Islet of Langerhans (tissue), 1 donor: ENCODE measurements around the gene VIT.

ENCODE experiments used
- FAIRE-seq: peaks from one replicate; lab custom pipeline; 2011; peaks lifted over from hg19 to GRCh38; lab: Jason Lieb, UNC

The VIT gene, protein sequence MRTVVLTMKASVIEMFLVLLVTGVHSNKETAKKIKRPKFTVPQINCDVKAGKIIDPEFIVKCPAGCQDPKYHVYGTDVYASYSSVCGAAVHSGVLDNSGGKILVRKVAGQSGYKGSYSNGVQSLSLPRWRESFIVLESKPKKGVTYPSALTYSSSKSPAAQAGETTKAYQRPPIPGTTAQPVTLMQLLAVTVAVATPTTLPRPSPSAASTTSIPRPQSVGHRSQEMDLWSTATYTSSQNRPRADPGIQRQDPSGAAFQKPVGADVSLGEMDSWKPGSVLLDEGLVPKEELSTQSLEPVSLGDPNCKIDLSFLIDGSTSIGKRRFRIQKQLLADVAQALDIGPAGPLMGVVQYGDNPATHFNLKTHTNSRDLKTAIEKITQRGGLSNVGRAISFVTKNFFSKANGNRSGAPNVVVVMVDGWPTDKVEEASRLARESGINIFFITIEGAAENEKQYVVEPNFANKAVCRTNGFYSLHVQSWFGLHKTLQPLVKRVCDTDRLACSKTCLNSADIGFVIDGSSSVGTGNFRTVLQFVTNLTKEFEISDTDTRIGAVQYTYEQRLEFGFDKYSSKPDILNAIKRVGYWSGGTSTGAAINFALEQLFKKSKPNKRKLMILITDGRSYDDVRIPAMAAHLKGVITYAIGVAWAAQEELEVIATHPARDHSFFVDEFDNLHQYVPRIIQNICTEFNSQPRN

DNA sequence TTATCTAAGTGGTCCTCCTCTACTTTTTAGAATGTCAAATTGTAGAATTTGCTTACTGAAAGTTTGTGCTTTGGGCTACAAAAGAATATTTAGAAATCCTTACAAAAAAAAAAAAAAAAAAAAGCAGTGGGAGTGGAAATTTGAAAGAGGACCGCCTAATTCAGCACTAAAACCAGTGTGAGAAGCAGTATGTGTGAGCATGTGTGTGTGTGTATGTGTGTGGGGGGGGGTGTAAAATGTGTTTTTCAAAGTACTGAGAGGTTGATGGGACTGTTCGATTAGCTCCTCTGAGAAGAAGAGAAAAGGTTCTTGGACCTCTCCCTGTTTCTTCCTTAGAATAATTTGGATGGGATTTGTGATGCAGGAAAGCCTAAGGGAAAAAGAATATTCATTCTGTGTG lies at the start of gene VIT:
Gene VIT, plus strand, starts transcription at position 175 of the 400 bp plus-strand sequence. CDS start 19,664 bp downstream, outside the sequence.
- FAIRE-seq = no peak

DNA sequence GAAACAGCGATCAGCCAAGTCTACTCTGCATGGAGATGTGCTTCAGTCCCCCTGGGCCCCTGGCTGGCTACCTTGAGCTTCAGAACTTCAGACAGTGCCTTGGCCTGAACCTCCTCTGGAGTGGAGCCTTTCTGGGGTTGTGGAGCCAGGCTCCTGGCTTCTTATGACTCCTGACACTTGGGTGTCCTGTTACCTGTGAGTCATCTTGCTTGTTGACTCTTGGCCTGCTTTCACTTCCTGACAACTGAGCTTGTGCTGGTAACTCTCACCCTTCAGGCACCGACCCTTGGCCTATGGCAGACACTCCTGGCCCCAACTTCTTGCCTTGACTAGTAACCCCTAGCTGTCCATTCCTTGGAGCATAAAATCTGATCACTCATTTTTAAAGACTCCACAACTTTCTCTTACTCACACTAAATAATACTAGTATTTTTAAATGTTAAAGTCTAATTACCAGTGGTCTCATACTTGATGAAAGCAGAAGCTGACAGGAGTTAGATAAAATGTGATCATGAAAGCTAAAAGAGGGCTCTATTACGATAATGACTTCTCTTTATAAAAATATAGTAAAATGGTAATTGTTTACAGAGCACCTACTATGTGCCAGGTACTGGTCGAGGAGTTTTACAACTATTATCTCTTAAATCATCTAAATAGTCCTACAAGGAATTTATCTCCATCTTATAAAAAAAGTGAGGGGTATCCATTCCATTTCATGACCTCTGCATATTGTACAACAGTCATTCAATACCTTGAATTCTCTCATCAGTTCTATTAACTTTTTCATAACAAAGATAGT lies 46.3 kb upstream of the VIT start:
- FAIRE-seq = no peak

DNA sequence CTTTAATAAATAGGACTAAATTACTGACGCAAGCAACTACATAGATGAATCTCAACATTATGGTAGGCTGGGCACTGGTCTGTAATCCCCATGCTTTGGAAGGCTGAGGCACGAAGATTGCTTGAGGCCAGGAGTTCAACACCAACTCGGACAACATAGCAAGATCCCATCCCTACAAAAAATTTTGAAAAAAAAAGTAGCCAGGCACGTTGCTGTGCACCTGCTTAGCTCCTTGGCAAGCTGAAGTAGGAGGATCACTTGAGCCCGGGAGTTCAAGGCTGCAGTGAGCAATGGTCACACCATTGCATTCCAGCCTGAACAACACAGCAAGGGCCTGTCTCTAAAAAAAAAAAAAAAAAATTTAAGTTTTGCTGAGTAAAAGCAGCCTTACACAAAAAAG lies 43.4 kb upstream of the VIT start:
- no peak for FAIRE-seq

DNA sequence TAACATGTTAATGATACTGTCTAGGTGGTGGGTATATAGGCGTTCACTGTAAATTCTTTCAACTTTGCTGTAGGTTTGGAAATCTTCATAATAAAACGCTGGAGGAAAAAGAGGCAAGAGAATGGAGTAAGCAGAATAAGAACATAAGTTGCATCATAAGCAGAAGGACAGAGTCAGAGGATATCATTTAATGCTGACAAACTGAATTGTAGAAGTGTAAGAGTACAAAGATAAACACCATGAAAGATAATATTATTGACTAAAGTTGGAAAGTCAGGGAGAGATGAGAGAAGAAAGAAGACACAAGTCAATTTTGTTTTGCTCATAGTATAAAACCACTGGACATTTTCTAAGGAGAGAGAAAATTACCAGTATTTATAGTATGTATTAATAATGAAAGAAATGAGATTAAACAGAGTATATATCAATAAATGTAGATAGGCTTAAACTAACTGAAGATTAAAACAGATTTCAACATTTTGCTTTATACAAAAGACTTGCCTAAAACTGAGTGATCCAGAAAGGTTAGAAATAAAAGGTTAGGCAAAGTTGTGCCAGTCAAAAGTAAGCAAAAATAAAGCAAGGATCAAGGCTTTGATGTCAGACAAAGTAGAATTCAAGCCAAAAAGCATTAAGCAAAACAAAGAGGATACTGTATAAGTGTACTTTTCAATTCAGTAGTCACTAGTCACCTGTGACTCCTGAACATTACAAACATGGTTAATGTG lies 42.4 kb upstream of the VIT start:
- FAIRE-seq = no peak

DNA sequence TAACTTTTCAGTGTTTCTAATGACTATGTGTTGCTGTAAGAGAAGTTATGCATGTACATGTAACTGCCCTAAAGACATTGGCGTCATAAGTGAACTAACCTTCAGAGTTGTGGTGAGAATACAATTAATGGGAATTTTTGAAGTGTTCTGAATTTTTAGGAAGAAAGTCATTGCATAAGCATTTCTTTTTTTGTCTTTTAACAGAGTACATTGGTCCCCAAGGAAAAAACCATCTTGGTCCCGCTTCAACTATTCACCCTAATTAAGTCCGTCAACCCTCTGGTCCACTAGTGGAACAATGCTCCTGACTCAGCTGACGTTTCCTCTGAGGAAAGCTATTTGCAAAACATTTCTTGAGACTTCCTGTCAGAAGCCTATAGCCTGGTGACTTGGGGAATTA lies 41.1 kb upstream of the VIT start:
- FAIRE-seq = no peak

DNA sequence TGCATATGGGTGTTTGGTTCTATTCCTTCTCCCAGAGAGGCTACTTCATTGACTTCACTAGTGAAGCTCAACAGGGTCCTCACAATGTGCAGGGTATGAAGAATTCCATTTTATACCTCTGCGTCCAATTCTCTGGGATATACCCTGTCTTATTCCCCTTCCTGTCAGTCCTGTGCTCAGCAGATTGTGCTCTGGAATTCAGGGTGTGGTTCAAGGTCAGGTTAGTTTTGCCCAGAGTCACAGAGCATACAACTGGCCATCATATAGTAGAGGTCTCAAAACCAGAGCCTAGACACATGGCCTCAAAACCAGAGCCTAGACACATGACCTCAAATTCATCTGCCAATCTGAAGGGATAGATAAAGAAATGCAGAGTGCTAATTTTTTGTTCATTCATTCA lies 38.8 kb upstream of the VIT start:
- FAIRE-seq = no peak

DNA sequence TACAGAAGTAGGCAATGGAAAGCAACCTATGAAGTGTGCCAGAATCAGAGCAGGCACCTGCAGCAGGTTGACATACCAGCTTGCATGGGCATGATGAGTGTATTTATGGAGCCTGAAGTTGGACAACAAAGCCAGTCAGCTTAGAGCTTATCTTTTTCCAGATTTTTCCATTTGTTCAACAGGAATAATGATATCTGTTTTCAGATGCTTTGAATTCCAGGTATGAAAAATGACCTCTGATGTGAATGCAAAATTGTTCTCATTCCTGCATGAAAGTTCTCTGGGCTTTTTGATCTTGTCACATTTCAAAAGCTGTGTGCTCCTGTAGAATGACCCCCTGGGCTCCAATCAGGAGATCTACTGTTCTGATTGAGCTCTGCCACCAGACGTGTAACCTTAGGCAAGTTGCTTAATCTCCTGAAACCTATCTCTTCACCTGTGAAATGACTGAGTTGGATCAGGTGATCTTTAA lies 38.2 kb upstream of the VIT start:
- no peak for FAIRE-seq

DNA sequence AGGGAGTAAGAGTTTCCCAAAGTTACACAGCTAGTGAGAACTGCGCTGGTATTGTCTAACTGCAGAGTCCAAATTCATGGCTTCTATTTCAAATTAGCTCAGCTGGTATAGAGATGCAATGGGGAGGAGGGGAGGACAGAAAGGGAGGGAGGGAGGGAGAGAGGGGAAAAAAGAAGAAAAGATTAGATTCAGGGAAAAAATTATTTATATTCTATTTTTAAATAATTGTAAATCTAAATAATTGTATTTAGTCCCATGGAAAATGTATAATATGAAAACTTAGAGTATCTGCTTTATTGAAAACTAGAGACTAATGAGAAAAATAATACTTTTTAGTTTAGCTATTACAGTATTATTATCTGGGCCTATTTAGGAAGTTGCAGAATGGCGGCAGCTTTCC lies 37.3 kb upstream of the VIT start:
- no peak for FAIRE-seq

DNA sequence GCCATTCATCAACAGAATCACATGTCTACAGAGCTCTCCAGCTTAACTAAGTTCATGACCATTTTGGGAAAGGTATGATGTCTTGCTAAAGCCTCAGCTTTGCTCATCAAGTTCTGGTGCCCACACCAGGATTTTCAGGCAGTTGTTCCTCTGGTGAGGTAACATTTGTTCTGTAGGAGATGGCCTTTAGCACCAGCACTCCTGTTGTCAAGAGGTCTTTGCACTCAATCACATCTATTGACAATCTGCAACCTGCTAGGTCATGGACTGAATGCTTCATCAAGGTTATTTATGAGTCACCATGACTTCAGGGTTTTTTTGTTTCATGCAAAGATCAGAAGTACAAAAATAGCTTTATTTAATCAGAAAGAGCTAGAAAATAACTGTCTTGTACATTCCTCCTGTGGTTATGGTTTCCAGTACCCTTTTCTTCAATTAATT lies 36.6 kb upstream of the VIT start:
- no peak for FAIRE-seq

DNA sequence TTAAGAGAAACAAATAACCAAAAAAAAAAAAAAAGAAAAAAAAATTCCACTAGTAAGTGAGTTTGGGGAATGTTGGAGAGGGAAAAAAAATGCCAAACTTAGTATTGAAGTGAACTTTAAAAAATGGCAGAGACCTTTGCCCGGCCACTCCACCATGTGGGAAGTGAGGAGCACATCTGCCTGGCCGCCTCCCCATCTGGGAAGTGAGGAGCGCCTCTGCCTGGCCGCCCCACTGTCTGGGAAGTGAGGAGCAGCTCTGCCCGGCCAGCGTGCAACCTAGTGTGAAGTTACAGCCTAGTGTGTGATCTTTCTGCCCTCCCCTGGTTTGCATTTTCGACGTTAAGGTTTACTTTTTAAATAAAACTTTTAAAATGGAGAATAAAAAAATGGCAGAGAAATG lies 33.9 kb upstream of the VIT start:
- no peak for FAIRE-seq

DNA sequence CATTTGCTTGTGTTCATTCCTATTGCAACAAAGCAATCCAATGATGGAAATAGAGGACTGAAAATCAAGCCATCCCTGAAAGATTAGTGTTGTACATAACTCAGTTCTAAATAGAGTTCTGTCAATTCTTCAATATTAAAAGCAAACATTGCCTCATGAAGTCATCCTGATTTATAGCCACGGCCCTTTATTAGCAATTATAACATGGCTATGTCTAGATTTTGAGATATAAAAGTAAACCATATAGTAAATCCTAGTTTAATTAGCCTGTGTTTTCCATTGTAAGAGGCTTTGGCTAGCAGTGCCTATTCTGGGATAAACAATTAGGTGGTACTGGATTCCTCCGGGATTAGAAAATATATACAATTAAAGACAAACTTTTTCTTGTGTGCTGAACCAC lies 33.2 kb upstream of the VIT start:
- FAIRE-seq = no peak

DNA sequence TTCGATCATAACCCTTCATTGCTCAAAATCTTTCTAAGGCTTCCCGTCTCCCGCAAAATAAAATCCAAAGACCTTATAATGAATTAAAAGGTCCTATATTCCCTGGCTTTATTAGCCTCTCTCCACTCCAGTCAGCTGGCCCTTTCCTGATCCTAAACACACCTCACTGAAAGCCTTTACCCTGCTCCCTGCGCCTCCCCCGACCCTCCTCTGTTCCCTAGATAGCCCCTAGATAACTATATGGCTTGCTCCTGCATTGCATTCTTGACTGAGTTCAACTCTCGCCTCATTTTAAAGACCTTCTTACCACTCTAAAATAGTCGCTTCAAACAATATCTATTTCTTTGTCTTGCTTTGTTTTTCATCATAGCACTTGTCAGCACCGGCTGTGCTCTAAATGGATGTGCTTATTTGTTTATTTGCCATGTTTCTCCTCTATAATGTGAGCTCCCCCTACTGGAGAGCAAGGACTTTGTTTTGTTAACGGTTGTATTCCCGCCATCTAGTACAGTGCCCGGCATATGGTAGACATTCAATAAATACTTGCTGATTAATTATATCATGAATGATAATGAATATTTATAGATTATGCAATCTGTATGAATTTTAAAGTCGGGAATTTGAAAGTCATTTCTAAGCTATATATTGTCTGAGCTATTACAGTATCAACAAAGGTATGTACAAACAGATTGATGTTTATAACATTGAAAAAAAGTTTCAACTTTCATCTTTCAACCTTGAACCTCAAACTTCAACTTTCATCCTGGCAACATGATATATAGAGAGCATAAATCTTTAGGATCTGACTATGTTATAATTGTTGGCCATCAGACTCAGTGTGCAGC lies 32.4 kb upstream of the VIT start:
- peak; percentile 91 for FAIRE-seq

DNA sequence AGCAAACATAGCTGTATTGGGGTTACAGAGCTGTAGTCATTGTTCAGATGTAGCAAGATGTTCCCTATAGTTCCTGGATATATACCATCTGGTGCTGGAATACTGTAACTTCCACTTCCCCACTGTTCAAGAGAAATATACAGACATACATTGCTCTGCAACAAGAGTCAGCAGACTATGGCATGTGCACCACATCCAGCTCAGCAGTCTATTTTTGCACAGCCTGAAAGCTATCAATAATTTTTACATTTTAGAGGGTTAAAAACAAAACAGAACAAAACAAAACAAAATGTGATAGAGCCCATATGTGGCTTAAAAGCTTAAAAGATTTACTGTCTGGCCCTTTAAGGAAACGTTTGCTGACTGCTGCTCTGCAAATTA lies 31.8 kb upstream of the VIT start:
- no peak for FAIRE-seq

DNA sequence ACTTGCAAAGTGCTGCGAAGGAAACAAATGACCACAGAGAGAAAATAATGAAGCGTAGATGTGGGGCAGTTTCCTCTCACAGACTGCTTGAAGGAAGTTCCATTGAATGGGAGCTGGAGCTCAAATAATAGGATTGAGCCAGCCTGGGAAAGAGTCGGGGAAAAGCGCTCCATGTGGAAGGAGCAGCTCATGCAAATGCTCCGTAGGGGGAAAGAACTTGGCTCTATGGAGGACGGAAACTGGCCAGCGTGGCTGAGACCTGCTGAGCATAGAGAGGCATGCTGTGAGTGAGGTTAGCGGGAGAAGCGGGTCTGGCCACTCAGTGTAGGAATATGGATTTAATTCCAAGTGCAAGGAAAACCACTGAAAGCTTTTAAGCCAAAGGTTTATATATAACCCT lies 28.6 kb upstream of the VIT start:
- FAIRE-seq = no peak

DNA sequence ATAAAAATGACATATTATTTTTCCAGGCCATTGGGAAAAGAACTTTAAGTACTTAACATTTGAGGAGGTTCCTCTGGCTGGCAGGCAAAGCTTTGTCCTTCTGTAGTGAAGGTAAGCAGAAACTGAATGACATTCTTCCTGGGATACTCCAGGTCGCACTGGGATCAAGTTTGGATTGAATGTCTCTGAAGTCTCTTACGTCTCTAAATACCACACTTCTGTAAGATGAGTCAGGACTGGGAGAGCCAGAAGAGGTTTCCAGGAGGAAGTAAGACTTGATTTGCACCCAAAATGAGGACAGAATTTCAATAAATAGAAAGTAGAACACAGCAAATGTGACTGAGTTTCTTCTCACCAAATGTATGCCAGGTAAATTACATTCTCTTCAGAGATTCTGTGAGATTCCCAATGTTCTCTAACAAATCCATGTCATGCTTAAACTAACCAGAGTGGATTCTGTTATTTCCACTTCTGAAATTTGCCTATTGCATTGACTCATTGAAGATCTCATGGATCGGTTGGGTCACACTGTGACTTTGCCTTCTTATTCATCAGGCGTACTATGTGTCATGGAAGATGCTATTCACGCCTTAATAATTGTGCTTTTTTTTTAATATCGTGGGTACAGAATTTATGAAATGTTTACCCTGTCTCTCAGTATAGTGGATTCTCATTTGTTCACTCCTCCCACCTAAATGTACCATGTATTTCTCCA lies 25.5 kb upstream of the VIT start:
- FAIRE-seq = no peak

DNA sequence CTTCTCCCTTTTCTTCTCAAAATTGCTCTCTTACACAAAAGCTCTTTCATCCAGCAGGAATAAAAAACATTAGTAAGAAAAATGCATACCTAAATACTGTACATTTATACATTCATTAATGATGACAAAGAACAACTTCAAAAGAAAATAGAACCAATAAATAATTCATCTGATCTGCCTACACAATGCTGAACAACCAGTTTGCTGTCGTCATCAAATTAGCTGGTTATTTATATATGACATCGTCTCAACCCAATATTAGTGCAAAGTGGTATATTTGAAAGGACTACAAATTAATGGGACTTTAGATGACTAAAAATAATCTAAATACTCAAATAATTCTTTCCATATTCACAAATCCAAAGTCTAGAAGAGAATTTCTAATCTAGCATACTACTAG lies 24.8 kb upstream of the VIT start:
- no peak for FAIRE-seq

DNA sequence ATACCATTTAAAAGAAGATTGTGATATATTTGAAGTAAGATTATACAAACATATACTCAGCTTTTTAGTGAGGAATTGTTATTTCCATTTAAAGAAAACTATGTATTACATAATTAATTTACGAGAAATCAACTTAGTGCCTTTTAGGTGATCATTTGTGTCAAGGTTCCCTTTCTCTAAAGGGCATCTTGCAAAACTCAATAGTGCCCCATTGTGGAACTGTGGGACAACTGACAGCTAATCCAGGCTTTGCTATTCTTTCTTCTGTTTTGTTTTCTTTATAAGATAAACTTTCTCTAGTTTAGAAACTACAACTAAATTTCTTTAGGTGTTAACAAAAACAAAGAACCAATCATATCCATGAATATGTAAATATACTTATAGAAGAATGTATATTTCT lies 24.3 kb upstream of the VIT start:
- peak; percentile 9 for FAIRE-seq

DNA sequence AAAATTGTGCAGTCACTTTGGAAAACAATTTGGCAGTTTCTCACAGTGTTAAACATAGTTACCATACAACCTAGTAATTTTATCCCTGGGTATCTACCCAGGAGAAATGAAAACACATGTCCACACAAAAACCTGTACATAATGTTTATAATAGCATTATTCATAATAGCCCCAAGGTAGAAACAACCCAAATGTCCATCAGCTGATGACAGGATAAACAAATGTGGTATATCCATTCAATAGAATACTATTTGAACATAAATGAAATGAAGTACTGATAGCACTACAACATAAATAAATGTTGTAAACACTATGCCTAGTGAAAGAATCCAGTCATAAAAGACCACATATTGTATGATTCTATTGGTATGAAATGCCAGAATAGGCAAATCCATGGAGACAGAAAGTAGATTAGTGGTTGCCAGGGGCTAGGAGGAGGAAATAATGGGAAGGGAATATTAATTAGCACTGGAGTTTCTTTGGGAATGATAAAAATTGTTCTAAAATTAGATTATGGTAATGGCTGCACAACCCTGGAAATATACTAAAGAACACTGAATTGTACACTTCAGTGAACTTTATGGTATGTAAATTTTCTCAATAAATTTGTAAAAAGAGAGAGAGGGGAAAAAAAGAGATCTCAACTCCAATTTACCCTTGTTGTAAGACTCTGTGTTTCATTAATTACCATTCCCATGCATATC lies 20.8 kb upstream of the VIT start:
- no peak for FAIRE-seq

DNA sequence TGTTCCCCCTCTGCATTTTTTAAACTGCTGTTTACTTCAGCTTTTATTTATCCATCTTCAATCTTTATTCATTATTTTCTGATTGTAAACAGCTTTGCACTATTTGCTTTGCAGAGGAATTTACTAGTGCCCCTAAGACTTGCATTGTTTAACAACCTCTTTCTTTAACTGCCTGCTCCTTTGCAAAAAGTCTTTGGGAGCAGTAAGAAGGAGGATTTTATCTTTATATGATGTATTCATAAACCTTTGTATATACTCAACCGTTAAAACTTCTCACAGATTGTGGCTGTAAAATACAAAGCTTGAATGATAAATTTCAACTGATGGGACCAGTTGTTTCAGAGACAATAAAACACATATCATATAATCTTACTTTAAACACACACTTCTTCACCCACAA lies 20.1 kb upstream of the VIT start:
- FAIRE-seq = no peak

DNA sequence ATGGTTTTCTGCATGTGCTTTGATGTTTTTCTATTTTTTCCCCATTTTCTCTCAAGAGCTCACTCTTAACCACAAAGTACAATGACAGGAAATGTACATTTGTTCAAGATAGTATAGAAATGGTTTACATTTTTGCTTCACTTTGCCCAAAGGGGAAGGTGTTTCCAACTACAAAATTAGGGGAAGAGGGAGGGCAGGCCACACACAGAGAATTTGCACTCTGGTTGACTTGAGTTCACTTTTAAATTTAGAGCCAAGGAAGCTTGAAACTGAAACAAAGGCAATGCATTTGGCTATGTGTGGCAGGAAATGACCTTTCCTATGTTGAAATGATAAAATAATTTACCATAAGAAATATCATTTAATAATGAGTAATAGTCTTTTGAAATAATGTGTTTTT lies 19.1 kb upstream of the VIT start:
- no peak for FAIRE-seq
